ENCODE data around the gene HSPA1L.
"Not testable (repeated sequence)": the region's sequence is repeated elsewhere in the genome, so short reads cannot be mapped to it uniquely, and the experiment has no call there.

The HSPA1L gene

DNA sequence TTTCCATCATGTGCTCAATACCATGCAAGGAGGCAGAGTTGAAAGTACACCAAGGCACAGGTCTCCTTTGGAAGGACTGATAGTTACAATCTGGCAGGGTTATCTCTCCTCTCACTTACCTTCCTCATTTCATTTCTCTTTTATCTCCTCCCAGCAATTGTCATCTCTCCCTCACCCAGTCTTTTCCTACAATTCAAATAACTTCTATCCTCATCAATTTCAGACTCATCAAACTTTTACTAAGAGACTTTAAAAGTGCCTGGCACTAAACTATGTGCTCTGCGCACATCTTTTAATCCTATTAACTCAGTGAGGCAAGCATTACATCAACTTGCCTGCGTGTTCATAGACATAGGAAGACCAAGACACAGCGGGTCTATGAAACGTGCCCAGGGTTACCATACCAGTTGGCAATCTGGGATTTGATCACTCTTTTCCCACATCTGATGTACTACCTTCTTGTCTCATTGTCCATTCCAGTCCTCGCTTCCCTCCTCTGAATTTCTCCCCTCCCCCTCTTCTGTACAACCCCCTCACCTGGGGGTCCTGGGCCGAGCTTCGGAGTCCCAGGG lies 20.7 kb downstream of the HSPA1L start:
- Histone ChIP-seq H3K4me2 (ENCODE audit: low read depth, low read length, poor library complexity, severe bottlenecking) (peak overlapping the region; percentile 90), H3F3A (ENCODE audit: low read depth) (peaks cover 9% of the 10 kb centered on the region; the same call in 1 of the 2 replicates), H3K4me1 (ENCODE audit: insufficient read depth, low read length, poor library complexity, severe bottlenecking) (peaks cover 49% of the 10 kb centered on the region), H3K4me3 (ENCODE audit: low read length, poor library complexity, severe bottlenecking) (peak overlapping the region; percentile 100), H3K9me2 (replicated peaks; ENCODE audit: low read depth, low read length) (no peaks in the 10 kb centered on the region), H3K36me3 (ENCODE audit: insufficient read depth, low read length) (peaks cover 6% of the 10 kb centered on the region), H3K27me3 (ENCODE audit: insufficient read depth, low read length, poor library complexity, severe bottlenecking) (peaks cover 7% of the 10 kb centered on the region), H4K20me1 (ENCODE audit: insufficient read depth, low read length, poor library complexity, severe bottlenecking) (peaks cover 19% of the 10 kb centered on the region), H2AFZ (ENCODE audit: low read length) (no peak overlapping the region), H3K9me3 (ENCODE audit: insufficient read depth, low read depth, low read length) (no peaks in the 10 kb centered on the region), H3K9ac (ENCODE audit: low read depth, low read length, poor library complexity, severe bottlenecking) (peak overlapping the region; percentile 96), H3K79me2 (ENCODE audit: insufficient read depth, low read length) (peaks cover 47% of the 10 kb centered on the region)
- no peak for TF ChIP-seq EZH2phosphoT487 (IDR thresholded peaks at IDR 0.05; ENCODE audit: borderline replicate concordance)
- TF ChIP-seq, protein P1, sequence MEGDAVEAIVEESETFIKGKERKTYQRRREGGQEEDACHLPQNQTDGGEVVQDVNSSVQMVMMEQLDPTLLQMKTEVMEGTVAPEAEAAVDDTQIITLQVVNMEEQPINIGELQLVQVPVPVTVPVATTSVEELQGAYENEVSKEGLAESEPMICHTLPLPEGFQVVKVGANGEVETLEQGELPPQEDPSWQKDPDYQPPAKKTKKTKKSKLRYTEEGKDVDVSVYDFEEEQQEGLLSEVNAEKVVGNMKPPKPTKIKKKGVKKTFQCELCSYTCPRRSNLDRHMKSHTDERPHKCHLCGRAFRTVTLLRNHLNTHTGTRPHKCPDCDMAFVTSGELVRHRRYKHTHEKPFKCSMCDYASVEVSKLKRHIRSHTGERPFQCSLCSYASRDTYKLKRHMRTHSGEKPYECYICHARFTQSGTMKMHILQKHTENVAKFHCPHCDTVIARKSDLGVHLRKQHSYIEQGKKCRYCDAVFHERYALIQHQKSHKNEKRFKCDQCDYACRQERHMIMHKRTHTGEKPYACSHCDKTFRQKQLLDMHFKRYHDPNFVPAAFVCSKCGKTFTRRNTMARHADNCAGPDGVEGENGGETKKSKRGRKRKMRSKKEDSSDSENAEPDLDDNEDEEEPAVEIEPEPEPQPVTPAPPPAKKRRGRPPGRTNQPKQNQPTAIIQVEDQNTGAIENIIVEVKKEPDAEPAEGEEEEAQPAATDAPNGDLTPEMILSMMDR (conservative IDR thresholded peaks at IDR 0.05; ENCODE audit: low read length): no peak

DNA sequence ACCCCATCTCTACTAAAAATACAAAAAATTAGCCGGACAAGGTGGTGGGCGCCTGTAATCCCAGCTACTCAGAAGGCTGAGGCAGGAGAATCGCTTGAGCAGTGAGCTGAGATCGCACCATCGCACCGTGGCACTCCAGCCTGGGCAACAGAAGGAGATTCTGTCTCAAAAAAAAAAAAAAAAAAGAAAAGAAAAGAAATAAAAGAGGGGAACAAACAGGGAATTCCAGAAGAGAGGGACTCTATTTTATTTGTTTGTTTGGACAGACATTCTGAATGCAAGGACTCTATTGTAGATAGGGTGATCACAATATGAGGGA lies 21.2 kb downstream of the HSPA1L start:
- not testable (repeated sequence) for H2AFZ ChIP-seq (ENCODE audit: low read length); H3F3A ChIP-seq (ENCODE audit: low read depth); H3K9me2 ChIP-seq (replicated peaks; ENCODE audit: low read depth, low read length); H3K27me3 ChIP-seq (ENCODE audit: insufficient read depth, low read length, poor library complexity, severe bottlenecking); H3K9me3 ChIP-seq (ENCODE audit: insufficient read depth, low read depth, low read length); H3K36me3 ChIP-seq (ENCODE audit: insufficient read depth, low read length)
- peaks cover 19% of the 10 kb centered on the region for H4K20me1 ChIP-seq (ENCODE audit: insufficient read depth, low read length, poor library complexity, severe bottlenecking)
- H3K79me2 ChIP-seq (ENCODE audit: insufficient read depth, low read length): peaks cover 43% of the 10 kb centered on the region
- H3K4me1 ChIP-seq (ENCODE audit: insufficient read depth, low read length, poor library complexity, severe bottlenecking): peaks cover 49% of the 10 kb centered on the region
- H3K4me3 ChIP-seq (ENCODE audit: low read length, poor library complexity, severe bottlenecking): peak overlapping the region; percentile 100
- peak overlapping the region; percentile 96 for H3K9ac ChIP-seq (ENCODE audit: low read depth, low read length, poor library complexity, severe bottlenecking)
- peak overlapping the region; percentile 90 for H3K4me2 ChIP-seq (ENCODE audit: low read depth, low read length, poor library complexity, severe bottlenecking)

DNA sequence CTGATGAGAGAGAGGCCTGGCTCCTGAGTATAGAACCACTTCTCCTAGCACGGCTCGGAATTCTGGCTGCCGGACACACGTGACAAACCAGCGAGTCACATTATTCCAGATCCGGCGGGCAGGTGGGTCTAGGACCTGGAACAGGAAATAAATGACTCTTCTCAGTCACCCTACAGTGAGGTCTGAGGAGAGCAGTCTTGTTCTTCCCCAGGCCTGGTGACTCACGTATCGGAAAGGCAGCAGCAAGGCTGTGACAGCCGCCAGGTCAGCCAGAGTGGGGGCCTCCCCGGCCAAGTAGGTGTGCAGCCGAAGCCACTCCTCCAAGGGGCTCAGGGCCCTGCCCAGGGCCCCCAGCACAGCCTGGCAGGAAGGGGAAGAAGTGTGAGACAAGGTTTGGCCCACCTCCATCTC lies 22.3 kb downstream of the HSPA1L start:
- Histone ChIP-seq H3K9me2 (replicated peaks; ENCODE audit: low read depth, low read length) (no peaks in the 10 kb centered on the region), H3K79me2 (ENCODE audit: insufficient read depth, low read length) (peaks cover 42% of the 10 kb centered on the region), H3K4me1 (ENCODE audit: insufficient read depth, low read length, poor library complexity, severe bottlenecking) (peaks cover 42% of the 10 kb centered on the region), H3K9ac (ENCODE audit: low read depth, low read length, poor library complexity, severe bottlenecking) (peak overlapping the region; percentile 96), H4K20me1 (ENCODE audit: insufficient read depth, low read length, poor library complexity, severe bottlenecking) (peaks cover 19% of the 10 kb centered on the region), H3K27me3 (ENCODE audit: insufficient read depth, low read length, poor library complexity, severe bottlenecking) (peaks cover 7% of the 10 kb centered on the region), H3K4me2 (ENCODE audit: low read depth, low read length, poor library complexity, severe bottlenecking) (peak overlapping the region; percentile 90), H2AFZ (ENCODE audit: low read length) (no peak overlapping the region), H3K9me3 (ENCODE audit: insufficient read depth, low read depth, low read length) (no peaks in the 10 kb centered on the region), H3F3A (ENCODE audit: low read depth) (peaks cover 6% of the 10 kb centered on the region; the same call in 1 of the 2 replicates), H3K4me3 (ENCODE audit: low read length, poor library complexity, severe bottlenecking) (peak overlapping the region; percentile 100), H3K36me3 (ENCODE audit: insufficient read depth, low read length) (peaks cover 8% of the 10 kb centered on the region)
- no peak for TF ChIP-seq EZH2phosphoT487 (IDR thresholded peaks at IDR 0.05; ENCODE audit: borderline replicate concordance)
- TF ChIP-seq, protein P1 (conservative IDR thresholded peaks at IDR 0.05; ENCODE audit: low read length): no peak

DNA sequence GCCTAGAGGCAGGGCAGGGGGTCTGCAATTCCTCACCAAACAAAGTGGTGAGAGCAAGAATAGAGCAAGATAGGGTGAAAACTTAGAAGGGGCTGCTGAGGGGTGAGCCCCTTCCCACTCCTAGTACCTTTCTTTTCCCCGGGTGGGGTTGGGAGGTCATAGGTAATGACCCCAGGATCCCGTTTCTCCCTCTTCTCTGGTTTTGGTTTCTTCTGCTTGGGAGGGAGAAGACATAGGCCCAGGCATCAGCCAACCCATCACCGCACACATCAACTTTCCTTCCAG lies 23.1 kb downstream of the HSPA1L start:
- H3K36me3 ChIP-seq (ENCODE audit: insufficient read depth, low read length): peaks cover 8% of the 10 kb centered on the region

More for the DNA sequence above, 23.1 kb downstream of the HSPA1L start:
- Histone ChIP-seq H2AFZ (ENCODE audit: low read length) (no peak overlapping the region), H3K27me3 (ENCODE audit: insufficient read depth, low read length, poor library complexity, severe bottlenecking) (peaks cover 7% of the 10 kb centered on the region), H3K79me2 (ENCODE audit: insufficient read depth, low read length) (peaks cover 42% of the 10 kb centered on the region), H3K4me1 (ENCODE audit: insufficient read depth, low read length, poor library complexity, severe bottlenecking) (peaks cover 34% of the 10 kb centered on the region), H3F3A (ENCODE audit: low read depth) (peaks cover 4% of the 10 kb centered on the region; the same call in 1 of the 2 replicates), H3K9me2 (replicated peaks; ENCODE audit: low read depth, low read length) (no peaks in the 10 kb centered on the region), H3K4me3 (ENCODE audit: low read length, poor library complexity, severe bottlenecking) (peak overlapping the region; percentile 100), H4K20me1 (ENCODE audit: insufficient read depth, low read length, poor library complexity, severe bottlenecking) (peaks cover 19% of the 10 kb centered on the region), H3K4me2 (ENCODE audit: low read depth, low read length, poor library complexity, severe bottlenecking) (peak overlapping the region; percentile 11), H3K9ac (ENCODE audit: low read depth, low read length, poor library complexity, severe bottlenecking) (peak overlapping the region; percentile 96), H3K9me3 (ENCODE audit: insufficient read depth, low read depth, low read length) (no peaks in the 10 kb centered on the region)
- TF ChIP-seq EZH2phosphoT487 (IDR thresholded peaks at IDR 0.05; ENCODE audit: borderline replicate concordance): no peak
- TF ChIP-seq, protein P1 (conservative IDR thresholded peaks at IDR 0.05; ENCODE audit: low read length): no peak
